ENCODE measurements around the gene CHST2. TPM values are rescaled to one million over a fixed set of nuclear protein-coding genes. Genes with fewer than 3 reads are reported as not detected.

Gene CHST2
- polyA plus RNA-seq, 4 donors, result 17.9 to 33.0 (median 26.4) TPM

- no peak for DNase-seq (ENCODE audit: low read depth in 4 of 4, low spot score in 3 of 4)
Observed at GRCh38 chr3:143128227-143128955, 8.8 kb downstream of the CHST2 start.

- no peak for DNase-seq (ENCODE audit: low read depth in 4 of 4, low spot score in 3 of 4)
Observed at GRCh38 chr3:143132246-143132980, 12.8 kb downstream of the CHST2 start.

- no peak for DNase-seq (ENCODE audit: low read depth in 4 of 4, low spot score in 3 of 4)
Observed at GRCh38 chr3:143134471-143134870, 14.9 kb downstream of the CHST2 start.

GRCh38 chr3:143135150-143135549, 15.6 kb downstream of the CHST2 start:
- DNase-seq (ENCODE audit: low read depth in 4 of 4, low spot score in 3 of 4), result no peak

GRCh38 chr3:143137435-143138036, 18.0 kb downstream of the CHST2 start:
- DNase-seq (ENCODE audit: low read depth in 4 of 4, low spot score in 3 of 4), result no peak

GRCh38 chr3:143138953-143139352, 19.4 kb downstream of the CHST2 start:
- no peak for DNase-seq (ENCODE audit: low read depth in 4 of 4, low spot score in 3 of 4)

- DNase-seq (ENCODE audit: low read depth in 4 of 4, low spot score in 3 of 4), result no peak
Observed at GRCh38 chr3:143139762-143140161, 20.2 kb downstream of the CHST2 start.

- DNase-seq (ENCODE audit: low read depth in 4 of 4, low spot score in 3 of 4), result no peak
Observed at GRCh38 chr3:143140550-143140949, 21.0 kb downstream of the CHST2 start.

- DNase-seq (ENCODE audit: low read depth in 4 of 4, low spot score in 3 of 4), result no peak
Observed at GRCh38 chr3:143142354-143142753, 22.8 kb downstream of the CHST2 start.

- no peak for DNase-seq (ENCODE audit: low read depth in 4 of 4, low spot score in 3 of 4)
Observed at GRCh38 chr3:143145906-143146305, 26.3 kb downstream of the CHST2 start.

GRCh38 chr3:143146486-143147274, 27.1 kb downstream of the CHST2 start:
- DNase-seq (ENCODE audit: low read depth in 4 of 4, low spot score in 3 of 4), result no peak

GRCh38 chr3:143147707-143148106, 28.1 kb downstream of the CHST2 start:
- DNase-seq (ENCODE audit: low read depth in 4 of 4, low spot score in 3 of 4), result no peak

GRCh38 chr3:143150071-143150470, 30.5 kb downstream of the CHST2 start:
- no peak for DNase-seq (ENCODE audit: low read depth in 4 of 4, low spot score in 3 of 4)

- no peak for DNase-seq (ENCODE audit: low read depth in 4 of 4, low spot score in 3 of 4)
Observed at GRCh38 chr3:143151004-143151731, 31.6 kb downstream of the CHST2 start.

- DNase-seq (ENCODE audit: low read depth in 4 of 4, low spot score in 3 of 4), result no peak
Observed at GRCh38 chr3:143152043-143152442, 32.5 kb downstream of the CHST2 start.

- no peak for DNase-seq (ENCODE audit: low read depth in 4 of 4, low spot score in 3 of 4)
Observed at GRCh38 chr3:143155756-143156155, 36.2 kb downstream of the CHST2 start.

- no peak for DNase-seq (ENCODE audit: low read depth in 4 of 4, low spot score in 3 of 4)
Observed at GRCh38 chr3:143158014-143158988, 38.7 kb downstream of the CHST2 start.

GRCh38 chr3:143160437-143160836, 40.9 kb downstream of the CHST2 start:
- DNase-seq (ENCODE audit: low read depth in 4 of 4, low spot score in 3 of 4), result no peak

GRCh38 chr3:143163562-143164100, 44.1 kb downstream of the CHST2 start:
- no peak for DNase-seq (ENCODE audit: low read depth in 4 of 4, low spot score in 3 of 4)
